ENCODE data around the gene CLDN34. TPM values are rescaled to one million over a fixed set of nuclear protein-coding genes. Genes with fewer than 3 reads are reported as not detected.
A peak's percentile ranks its signal among the peaks of the same experiment; 100 is the strongest.

The CLDN34 gene
- total and polyA plus RNA-seq, 2 of the 13 experiments (the other 11 are each of a cell fraction or from before 2014, with no cell fraction given) = not detected

DNA sequence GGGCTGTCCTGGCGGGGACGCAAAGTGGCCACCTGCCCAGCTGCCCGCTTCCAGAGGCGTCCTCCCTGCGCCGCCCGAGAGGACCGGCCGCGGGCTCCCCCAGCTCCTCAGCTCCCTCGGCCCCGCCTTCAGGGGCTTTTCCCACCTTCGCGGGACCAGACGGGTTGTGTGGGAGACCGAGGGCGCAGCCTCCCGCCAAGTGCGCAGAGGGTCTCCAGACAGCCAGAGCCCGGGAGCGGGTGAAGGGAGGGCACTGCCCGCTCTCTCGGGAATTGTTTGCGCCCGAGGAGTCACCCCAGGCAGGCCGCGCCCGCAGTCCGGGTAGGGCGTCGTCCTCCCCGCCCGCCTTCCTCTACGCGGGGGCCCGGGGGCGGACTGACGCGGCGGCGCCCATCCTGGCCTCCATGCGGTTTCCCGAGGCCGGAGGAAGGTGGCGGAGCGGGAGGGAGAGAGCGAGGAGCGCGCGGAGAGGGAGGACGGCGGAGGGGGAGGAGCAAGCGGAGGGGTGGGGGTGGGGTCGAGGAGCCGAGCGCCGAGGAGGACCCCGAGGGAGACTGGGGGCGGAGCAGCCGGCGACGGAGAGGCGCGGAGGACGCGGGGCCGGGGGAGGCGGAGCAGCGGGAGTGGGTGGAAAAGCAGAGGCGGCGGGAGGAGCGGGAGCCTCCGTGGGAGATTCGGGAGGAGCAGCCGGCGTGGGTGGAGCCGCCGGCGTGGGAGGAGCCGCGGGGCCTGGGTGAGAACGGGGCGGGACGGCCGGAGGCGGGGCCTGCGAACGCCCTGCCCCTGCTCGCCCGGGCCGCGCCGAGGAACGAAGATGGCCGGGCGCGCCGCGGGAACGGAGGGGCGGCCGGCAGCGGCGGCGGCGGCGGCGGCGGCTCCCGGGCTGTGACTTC lies 47.5 kb downstream of the CLDN34 start (continued):
- TF ChIP-seq, protein P1, sequence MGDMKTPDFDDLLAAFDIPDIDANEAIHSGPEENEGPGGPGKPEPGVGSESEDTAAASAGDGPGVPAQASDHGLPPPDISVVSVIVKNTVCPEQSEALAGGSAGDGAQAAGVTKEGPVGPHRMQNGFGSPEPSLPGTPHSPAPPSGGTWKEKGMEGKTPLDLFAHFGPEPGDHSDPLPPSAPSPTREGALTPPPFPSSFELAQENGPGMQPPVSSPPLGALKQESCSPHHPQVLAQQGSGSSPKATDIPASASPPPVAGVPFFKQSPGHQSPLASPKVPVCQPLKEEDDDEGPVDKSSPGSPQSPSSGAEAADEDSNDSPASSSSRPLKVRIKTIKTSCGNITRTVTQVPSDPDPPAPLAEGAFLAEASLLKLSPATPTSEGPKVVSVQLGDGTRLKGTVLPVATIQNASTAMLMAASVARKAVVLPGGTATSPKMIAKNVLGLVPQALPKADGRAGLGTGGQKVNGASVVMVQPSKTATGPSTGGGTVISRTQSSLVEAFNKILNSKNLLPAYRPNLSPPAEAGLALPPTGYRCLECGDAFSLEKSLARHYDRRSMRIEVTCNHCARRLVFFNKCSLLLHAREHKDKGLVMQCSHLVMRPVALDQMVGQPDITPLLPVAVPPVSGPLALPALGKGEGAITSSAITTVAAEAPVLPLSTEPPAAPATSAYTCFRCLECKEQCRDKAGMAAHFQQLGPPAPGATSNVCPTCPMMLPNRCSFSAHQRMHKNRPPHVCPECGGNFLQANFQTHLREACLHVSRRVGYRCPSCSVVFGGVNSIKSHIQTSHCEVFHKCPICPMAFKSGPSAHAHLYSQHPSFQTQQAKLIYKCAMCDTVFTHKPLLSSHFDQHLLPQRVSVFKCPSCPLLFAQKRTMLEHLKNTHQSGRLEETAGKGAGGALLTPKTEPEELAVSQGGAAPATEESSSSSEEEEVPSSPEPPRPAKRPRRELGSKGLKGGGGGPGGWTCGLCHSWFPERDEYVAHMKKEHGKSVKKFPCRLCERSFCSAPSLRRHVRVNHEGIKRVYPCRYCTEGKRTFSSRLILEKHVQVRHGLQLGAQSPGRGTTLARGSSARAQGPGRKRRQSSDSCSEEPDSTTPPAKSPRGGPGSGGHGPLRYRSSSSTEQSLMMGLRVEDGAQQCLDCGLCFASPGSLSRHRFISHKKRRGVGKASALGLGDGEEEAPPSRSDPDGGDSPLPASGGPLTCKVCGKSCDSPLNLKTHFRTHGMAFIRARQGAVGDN (CRISPR knock-in tag; IDR thresholded peaks at IDR 0.05) = peak; percentile 84
- TF ChIP-seq ZNF644 (CRISPR knock-in tag; IDR thresholded peaks at IDR 0.05; ENCODE audit: low read depth) = no peak
- TF ChIP-seq ZNF709 (CRISPR knock-in tag; IDR thresholded peaks at IDR 0.05) = 0 out of 2 replicates have a peak, but pooled peaks have one; percentile 57
- TF ChIP-seq TMF1 (CRISPR knock-in tag; IDR thresholded peaks at IDR 0.05; ENCODE audit: low read depth) = no peak
- no peak for TF ChIP-seq IRX3 (CRISPR knock-in tag; IDR thresholded peaks at IDR 0.05; ENCODE audit: borderline replicate concordance, low read depth)
- no peak for TF ChIP-seq JUN (CRISPR knock-in tag; IDR thresholded peaks at IDR 0.05)
- peak; percentile 66 for TF ChIP-seq SP5 (CRISPR knock-in tag; IDR thresholded peaks at IDR 0.05; ENCODE audit: borderline replicate concordance, low read depth)
- TF ChIP-seq ELF4 (CRISPR knock-in tag; IDR thresholded peaks at IDR 0.05; ENCODE audit: borderline replicate concordance) = no peak
- peak; percentile 33; the same call in 1 of the 2 replicates for TF ChIP-seq ZNF430 (CRISPR knock-in tag; IDR thresholded peaks at IDR 0.05)
- no peak for TF ChIP-seq ATF1 (CRISPR knock-in tag; IDR thresholded peaks at IDR 0.05)
- 0 out of 2 replicates have a peak, but pooled peaks have one; percentile 25 for TF ChIP-seq DMAP1 (CRISPR knock-in tag; IDR thresholded peaks at IDR 0.05)
- no peak for TF ChIP-seq CBFB (CRISPR knock-in tag; IDR thresholded peaks at IDR 0.05)
- TF ChIP-seq CBX2 (IDR thresholded peaks at IDR 0.05; ENCODE audit: low read depth, low read length) = no peak
- no peak for TF ChIP-seq CBX2 (CRISPR knock-in tag; IDR thresholded peaks at IDR 0.05; ENCODE audit: low read depth)
- no peak for TF ChIP-seq SRSF9 (IDR thresholded peaks at IDR 0.05; ENCODE audit: borderline replicate concordance, insufficient read depth, low read depth, low read length, poor library complexity, severe bottlenecking)
- TF ChIP-seq RCOR2 (CRISPR knock-in tag; IDR thresholded peaks at IDR 0.05) = 0 out of 2 replicates have a peak, but pooled peaks have one; percentile 14
- no peak for TF ChIP-seq JDP2 (CRISPR knock-in tag; IDR thresholded peaks at IDR 0.05; ENCODE audit: borderline replicate concordance)
- TF ChIP-seq, protein P2, sequence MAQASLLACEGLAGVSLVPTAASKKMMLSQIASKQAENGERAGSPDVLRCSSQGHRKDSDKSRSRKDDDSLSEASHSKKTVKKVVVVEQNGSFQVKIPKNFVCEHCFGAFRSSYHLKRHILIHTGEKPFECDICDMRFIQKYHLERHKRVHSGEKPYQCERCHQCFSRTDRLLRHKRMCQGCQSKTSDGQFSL (CRISPR knock-in tag; IDR thresholded peaks at IDR 0.05) = no peak
- no peak for TF ChIP-seq ZNF83 (CRISPR knock-in tag; IDR thresholded peaks at IDR 0.05; ENCODE audit: borderline replicate concordance)
- no peak for TF ChIP-seq ZNF569 (CRISPR knock-in tag; IDR thresholded peaks at IDR 0.05; ENCODE audit: borderline replicate concordance)
- TF ChIP-seq SP1 (IDR thresholded peaks at IDR 0.05) = no peak
- no peak for TF ChIP-seq SP1 (CRISPR knock-in tag; IDR thresholded peaks at IDR 0.05)
- no peak for TF ChIP-seq SRF (IDR thresholded peaks at IDR 0.05; ENCODE audit: low read depth, low read length)
- no peak for TF ChIP-seq BCL6 (CRISPR knock-in tag; IDR thresholded peaks at IDR 0.05)
- no peak for TF ChIP-seq ZNF619 (CRISPR knock-in tag; IDR thresholded peaks at IDR 0.05)
- TF ChIP-seq, protein P3, sequence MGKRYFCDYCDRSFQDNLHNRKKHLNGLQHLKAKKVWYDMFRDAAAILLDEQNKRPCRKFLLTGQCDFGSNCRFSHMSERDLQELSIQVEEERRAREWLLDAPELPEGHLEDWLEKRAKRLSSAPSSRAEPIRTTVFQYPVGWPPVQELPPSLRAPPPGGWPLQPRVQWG (CRISPR knock-in tag; IDR thresholded peaks at IDR 0.05; ENCODE audit: borderline replicate concordance, low read depth) = no peak
